ENCODE data around the gene CLEC4A. TPM values are rescaled to one million over a fixed set of nuclear protein-coding genes. Genes with fewer than 3 reads are reported as not detected.
A peak's percentile ranks its signal among the peaks of the same experiment; 100 is the strongest.
"Not testable (repeated sequence)": the region's sequence is repeated elsewhere in the genome, so short reads cannot be mapped to it uniquely, and the experiment has no call there.

The CLEC4A gene
- total RNA-seq, 1 experiment from 2014 or later, result 0.37 TPM

- H3K23ac ChIP-seq (ENCODE audit: insufficient read length, low read depth, low read length), result no peak overlapping the region
- no peak overlapping the region for H3K4ac ChIP-seq (ENCODE audit: low read depth, low read length)
- peak; percentile 99 for TF ChIP-seq CTCF (conservative IDR thresholded peaks at IDR 0.05)
- H3K4me2 ChIP-seq (ENCODE audit: insufficient read depth, insufficient read length, low read length), result no peak overlapping the region
- no CpG with 5 or more reads among the region's 3 CpGs for WGBS (ENCODE audit: extremely low coverage, insufficient read length, low lambda C conversion rate)
- peak; percentile 77 for DNase-seq
- no peak overlapping the region for H4K91ac ChIP-seq (ENCODE audit: insufficient read length, low read depth, low read length)
- H4K20me1 ChIP-seq (ENCODE audit: control insufficient read depth, insufficient read depth, insufficient read length), result no peaks in the 10 kb centered on the region
- no peaks in the 10 kb centered on the region for H3K9me3 ChIP-seq (ENCODE audit: control insufficient read depth, low read depth, low read length)
- Mint-ChIP-seq H3K4me3 (no peak overlapping the region), H3K4me1 (no peaks in the 10 kb centered on the region), H3K27ac (no peak overlapping the region), H3K36me3 (ENCODE audit: insufficient read depth in 1 of 3, low read depth in 3 of 3) (peaks cover 4 to 9% (median 7%) of the 10 kb centered on the region in 3 experiments), H3K9me3 (peaks cover 6 to 9% of the 10 kb centered on the region in 2 experiments; a peak in 4 of 5 replicates), H3K27me3 (ENCODE audit: low read depth) (peaks cover 2% of the 10 kb centered on the region)
- no peak overlapping the region for H4K8ac ChIP-seq (replicated peaks; ENCODE audit: insufficient read length, low read depth, low read length)
- H3K23me2 ChIP-seq (ENCODE audit: insufficient read length, low read depth, low read length, poor library complexity, severe bottlenecking), result no peaks in the 10 kb centered on the region
- H2BK120ac ChIP-seq (ENCODE audit: low read depth, low read length, poor library complexity, severe bottlenecking), result no peak overlapping the region
- H3K56ac ChIP-seq (ENCODE audit: insufficient read length, low read depth, low read length), result no peak overlapping the region
- H3K14ac ChIP-seq (ENCODE audit: insufficient read depth, low read length), result no peak overlapping the region
- H3K9ac ChIP-seq (ENCODE audit: extremely low read depth, insufficient read length, low read length), result no peak overlapping the region
- no peak overlapping the region for H2BK20ac ChIP-seq (ENCODE audit: low read depth, low read length, poor library complexity, severe bottlenecking)
- H2BK12ac ChIP-seq (ENCODE audit: insufficient read length, low read depth, low read length), result no peak overlapping the region
- H2AK5ac ChIP-seq (ENCODE audit: insufficient read length, low read length), result no peak overlapping the region
- no peak overlapping the region for H3K18ac ChIP-seq (ENCODE audit: insufficient read length, low read depth, low read length)
- no peaks in the 10 kb centered on the region for H3K79me2 ChIP-seq (ENCODE audit: insufficient read depth, low read length)
- H3K27ac ChIP-seq (ENCODE audit: insufficient read length, low read depth, low read length), result no peak overlapping the region
- H3K4me1 ChIP-seq (ENCODE audit: insufficient read depth, low read length), result no peaks in the 10 kb centered on the region
- no peaks in the 10 kb centered on the region for H3K27me3 ChIP-seq (ENCODE audit: insufficient read depth, low read length)
- H2BK5ac ChIP-seq (ENCODE audit: insufficient read length, low read length), result no peak overlapping the region
- no peak overlapping the region for H2BK15ac ChIP-seq (ENCODE audit: low read depth, low read length)
- no peak overlapping the region for H4K5ac ChIP-seq (ENCODE audit: insufficient read length, low read depth, low read length)
- H3T11ph ChIP-seq (ENCODE audit: low read length), result no peak overlapping the region
- peak overlapping the region; percentile 62 for H2AFZ ChIP-seq (ENCODE audit: low read length)
- H3K79me1 ChIP-seq (ENCODE audit: insufficient read depth, low read depth, low read length, poor library complexity, severe bottlenecking), result no peaks in the 10 kb centered on the region
These were observed 14.5 kb upstream of the CLEC4A start for GRCh38 chr12:8108808-8109398.

GRCh38 chr12:8113117-8113516, 10.3 kb upstream of the CLEC4A start:
- H2BK5ac ChIP-seq (ENCODE audit: insufficient read length, low read length); H3K4me1 Mint-ChIP-seq; H3K27me3 Mint-ChIP-seq (ENCODE audit: low read depth): not testable (repeated sequence)

More at GRCh38 chr12:8113117-8113516, 10.3 kb upstream of the CLEC4A start:
- not testable (repeated sequence) for H3K23me2 ChIP-seq (ENCODE audit: insufficient read length, low read depth, low read length, poor library complexity, severe bottlenecking); H3K56ac ChIP-seq (ENCODE audit: insufficient read length, low read depth, low read length); H3K9ac ChIP-seq (ENCODE audit: extremely low read depth, insufficient read length, low read length); H3K4me1 ChIP-seq (ENCODE audit: insufficient read depth, low read length); H2AFZ ChIP-seq (ENCODE audit: low read length); H2BK20ac ChIP-seq (ENCODE audit: low read depth, low read length, poor library complexity, severe bottlenecking); H4K8ac ChIP-seq (replicated peaks; ENCODE audit: insufficient read length, low read depth, low read length); H4K91ac ChIP-seq (ENCODE audit: insufficient read length, low read depth, low read length); H3K4me3 Mint-ChIP-seq; H3K4ac ChIP-seq (ENCODE audit: low read depth, low read length); H3K79me1 ChIP-seq (ENCODE audit: insufficient read depth, low read depth, low read length, poor library complexity, severe bottlenecking); H2BK120ac ChIP-seq (ENCODE audit: low read depth, low read length, poor library complexity, severe bottlenecking); H2BK12ac ChIP-seq (ENCODE audit: insufficient read length, low read depth, low read length); H4K5ac ChIP-seq (ENCODE audit: insufficient read length, low read depth, low read length); H3K4me2 ChIP-seq (ENCODE audit: insufficient read depth, insufficient read length, low read length); H3K27ac Mint-ChIP-seq; H3T11ph ChIP-seq (ENCODE audit: low read length); H3K23ac ChIP-seq (ENCODE audit: insufficient read length, low read depth, low read length); H3K36me3 Mint-ChIP-seq (ENCODE audit: insufficient read depth in 1 of 3, low read depth in 3 of 3); H3K14ac ChIP-seq (ENCODE audit: insufficient read depth, low read length); DNase-seq; H3K79me2 ChIP-seq (ENCODE audit: insufficient read depth, low read length); H3K27me3 ChIP-seq (ENCODE audit: insufficient read depth, low read length); H4K20me1 ChIP-seq (ENCODE audit: control insufficient read depth, insufficient read depth, insufficient read length); H2BK15ac ChIP-seq (ENCODE audit: low read depth, low read length); H3K9me3 Mint-ChIP-seq; H3K27ac ChIP-seq (ENCODE audit: insufficient read length, low read depth, low read length); H3K9me3 ChIP-seq (ENCODE audit: control insufficient read depth, low read depth, low read length); H2AK5ac ChIP-seq (ENCODE audit: insufficient read length, low read length); H3K18ac ChIP-seq (ENCODE audit: insufficient read length, low read depth, low read length)
- no CpG with 5 or more reads among the region's 4 CpGs for WGBS (ENCODE audit: extremely low coverage, insufficient read length, low lambda C conversion rate)
